Measurements from ENCODE around the gene GMDS.

DNA sequence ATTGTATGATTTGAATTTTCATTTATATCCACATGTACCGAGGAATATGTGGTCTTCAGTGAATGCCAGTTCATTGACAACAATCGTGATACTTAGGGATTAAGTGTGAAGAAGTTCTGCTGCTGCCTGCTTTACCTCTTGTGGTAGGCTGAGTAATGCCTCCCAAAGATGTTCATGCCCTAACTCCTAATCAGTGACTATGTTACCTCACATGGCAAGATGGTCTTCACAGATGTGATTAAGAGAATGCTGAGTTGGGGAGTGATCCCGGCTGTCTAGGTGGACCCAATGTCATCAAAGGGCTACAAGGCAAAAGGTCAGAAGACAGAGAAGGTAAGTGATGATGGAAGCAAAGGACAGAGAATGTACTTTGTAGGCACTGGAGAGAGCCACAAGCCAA, 454.7 kb downstream of the GMDS start:
- TF ChIP-seq, protein P1, sequence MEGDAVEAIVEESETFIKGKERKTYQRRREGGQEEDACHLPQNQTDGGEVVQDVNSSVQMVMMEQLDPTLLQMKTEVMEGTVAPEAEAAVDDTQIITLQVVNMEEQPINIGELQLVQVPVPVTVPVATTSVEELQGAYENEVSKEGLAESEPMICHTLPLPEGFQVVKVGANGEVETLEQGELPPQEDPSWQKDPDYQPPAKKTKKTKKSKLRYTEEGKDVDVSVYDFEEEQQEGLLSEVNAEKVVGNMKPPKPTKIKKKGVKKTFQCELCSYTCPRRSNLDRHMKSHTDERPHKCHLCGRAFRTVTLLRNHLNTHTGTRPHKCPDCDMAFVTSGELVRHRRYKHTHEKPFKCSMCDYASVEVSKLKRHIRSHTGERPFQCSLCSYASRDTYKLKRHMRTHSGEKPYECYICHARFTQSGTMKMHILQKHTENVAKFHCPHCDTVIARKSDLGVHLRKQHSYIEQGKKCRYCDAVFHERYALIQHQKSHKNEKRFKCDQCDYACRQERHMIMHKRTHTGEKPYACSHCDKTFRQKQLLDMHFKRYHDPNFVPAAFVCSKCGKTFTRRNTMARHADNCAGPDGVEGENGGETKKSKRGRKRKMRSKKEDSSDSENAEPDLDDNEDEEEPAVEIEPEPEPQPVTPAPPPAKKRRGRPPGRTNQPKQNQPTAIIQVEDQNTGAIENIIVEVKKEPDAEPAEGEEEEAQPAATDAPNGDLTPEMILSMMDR (IDR thresholded peaks at IDR 0.05) = no peak
- no peak for TF ChIP-seq POLR2A (IDR thresholded peaks at IDR 0.05)

Data from Peyer's patch (tissue), 4 donors.